GM12873 (cell line): ENCODE results near the gene SDK1.

Source experiments
- TF ChIP-seq, protein P1 (sequence below): IDR thresholded peaks from 2 replicates; pipeline ENCODE4 v1.5.1; 2012; ENCODE audit warnings: low read depth, mild to moderate bottlenecking, moderate library complexity, low read length, control low read depth; ENCODE audit not compliant: insufficient read depth; ENCODE audit errors: missing control alignments

Gene SDK1

DNA sequence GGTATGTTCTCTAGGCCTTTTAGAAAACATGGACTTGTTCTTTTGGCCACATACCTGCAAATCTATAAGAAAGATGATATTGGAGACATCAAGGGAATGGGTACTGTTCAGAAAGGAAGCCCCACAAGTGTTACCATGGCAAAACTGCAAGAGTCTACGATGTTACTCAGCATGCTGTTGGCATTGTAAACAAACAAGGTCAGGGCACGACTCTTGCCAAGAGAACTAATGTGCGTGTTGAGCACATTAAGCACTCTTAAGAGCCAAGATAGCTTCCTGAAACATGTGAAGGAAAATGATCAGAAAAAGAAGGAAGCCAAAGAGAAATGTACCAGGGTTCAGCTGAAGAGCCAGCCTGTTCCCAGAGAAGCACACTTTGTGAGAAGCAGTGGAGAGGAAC is 37.1 kb downstream of the SDK1 start:
- TF ChIP-seq, protein P1, sequence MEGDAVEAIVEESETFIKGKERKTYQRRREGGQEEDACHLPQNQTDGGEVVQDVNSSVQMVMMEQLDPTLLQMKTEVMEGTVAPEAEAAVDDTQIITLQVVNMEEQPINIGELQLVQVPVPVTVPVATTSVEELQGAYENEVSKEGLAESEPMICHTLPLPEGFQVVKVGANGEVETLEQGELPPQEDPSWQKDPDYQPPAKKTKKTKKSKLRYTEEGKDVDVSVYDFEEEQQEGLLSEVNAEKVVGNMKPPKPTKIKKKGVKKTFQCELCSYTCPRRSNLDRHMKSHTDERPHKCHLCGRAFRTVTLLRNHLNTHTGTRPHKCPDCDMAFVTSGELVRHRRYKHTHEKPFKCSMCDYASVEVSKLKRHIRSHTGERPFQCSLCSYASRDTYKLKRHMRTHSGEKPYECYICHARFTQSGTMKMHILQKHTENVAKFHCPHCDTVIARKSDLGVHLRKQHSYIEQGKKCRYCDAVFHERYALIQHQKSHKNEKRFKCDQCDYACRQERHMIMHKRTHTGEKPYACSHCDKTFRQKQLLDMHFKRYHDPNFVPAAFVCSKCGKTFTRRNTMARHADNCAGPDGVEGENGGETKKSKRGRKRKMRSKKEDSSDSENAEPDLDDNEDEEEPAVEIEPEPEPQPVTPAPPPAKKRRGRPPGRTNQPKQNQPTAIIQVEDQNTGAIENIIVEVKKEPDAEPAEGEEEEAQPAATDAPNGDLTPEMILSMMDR = no peak

DNA sequence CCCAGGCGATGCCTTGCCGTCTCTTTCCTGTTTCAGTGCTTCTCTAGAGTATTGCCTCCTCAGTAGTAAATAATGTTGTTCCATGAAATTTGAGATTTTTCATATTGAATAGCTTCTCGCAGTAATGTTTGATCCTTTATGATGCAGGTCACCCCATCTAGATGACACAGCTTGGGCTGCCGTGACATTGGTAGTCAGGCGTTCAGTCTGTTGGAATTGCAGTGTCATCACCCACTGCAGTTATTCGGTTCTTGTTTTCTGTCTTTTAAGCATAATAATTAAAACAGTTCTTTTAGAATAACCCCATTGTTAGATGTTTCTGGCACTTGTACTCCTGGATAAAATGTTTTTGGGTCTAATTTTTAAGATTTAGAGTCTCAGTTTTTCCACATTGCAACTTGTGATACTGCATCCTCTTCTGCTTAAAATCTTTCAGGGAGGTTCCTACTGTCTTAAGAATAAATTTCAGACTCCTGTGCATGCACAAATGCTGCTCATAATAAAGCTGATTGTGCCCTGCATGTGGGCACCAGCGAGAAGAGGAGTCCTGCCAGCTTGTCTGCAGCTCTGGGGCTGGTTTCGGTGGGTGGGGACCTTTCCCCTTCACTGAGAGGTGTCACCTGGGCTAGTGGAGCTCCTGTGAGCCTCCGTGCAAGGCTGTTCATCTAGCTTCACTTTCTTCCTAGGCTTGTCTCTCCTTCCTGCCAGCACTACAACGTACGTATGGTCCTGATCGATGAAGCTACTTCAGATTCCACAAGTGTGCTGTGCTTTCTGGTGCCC is 44.8 kb downstream of the SDK1 start:
- TF ChIP-seq, protein P1 = no peak

DNA sequence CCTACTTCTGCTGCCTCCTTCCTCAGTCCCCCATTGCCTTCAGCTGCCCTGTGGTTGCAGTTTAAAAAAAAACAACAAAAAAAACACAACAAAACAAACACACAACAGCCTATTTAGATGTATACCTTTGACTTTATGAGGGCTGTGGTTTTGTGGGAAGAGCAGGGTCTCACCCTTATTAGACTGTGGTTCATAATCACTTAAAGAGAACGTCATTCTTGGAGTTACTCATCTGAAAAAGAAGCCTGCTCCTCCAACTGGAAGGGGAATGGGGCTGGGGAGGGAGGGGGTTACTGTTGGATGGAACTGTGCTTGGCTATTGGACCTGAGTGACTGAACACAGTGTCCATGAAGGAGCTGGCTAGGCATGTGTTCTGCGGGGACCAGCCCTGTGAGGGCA is 48.1 kb downstream of the SDK1 start:
- TF ChIP-seq, protein P1 = no peak

DNA sequence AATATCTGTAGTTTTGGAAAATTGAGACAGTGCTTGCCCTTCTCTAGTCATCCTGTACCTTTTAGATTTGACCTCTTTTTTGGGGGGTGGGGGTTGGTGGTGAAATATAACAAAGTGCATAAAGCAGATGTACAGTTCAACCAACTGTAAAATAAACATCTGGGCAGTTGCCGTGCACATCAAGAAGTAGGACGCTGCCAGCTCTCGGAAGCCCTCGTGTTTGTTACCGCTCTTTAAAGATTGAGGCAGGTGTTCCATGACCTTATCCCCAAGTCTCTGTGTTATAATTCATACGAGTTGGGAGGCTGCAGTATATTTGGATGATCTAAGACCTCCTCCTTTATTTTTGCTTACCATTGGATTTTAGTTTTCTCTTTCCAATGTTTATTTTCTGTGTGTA is 55.1 kb downstream of the SDK1 start:
- TF ChIP-seq, protein P1 = no peak

DNA sequence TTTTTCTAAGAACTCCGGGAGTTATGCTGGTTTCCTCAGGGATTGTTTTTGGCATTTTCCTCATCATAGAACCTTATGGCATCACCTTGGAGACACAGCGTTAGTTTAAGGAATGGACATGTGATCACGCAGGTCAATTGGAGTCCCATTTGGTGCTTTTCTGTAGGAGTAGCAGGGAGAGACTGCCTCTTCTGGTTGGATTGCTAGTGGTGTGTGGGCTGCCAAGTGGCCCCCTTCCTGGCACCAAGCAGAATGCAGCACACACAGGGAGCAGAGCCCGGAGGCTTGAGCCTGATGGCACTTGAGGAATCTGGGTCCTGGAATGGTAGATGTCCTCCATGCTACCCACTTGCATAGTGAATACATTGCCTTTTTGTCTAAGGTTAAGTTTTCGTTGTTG is 57.9 kb downstream of the SDK1 start:
- TF ChIP-seq, protein P1 = no peak

DNA sequence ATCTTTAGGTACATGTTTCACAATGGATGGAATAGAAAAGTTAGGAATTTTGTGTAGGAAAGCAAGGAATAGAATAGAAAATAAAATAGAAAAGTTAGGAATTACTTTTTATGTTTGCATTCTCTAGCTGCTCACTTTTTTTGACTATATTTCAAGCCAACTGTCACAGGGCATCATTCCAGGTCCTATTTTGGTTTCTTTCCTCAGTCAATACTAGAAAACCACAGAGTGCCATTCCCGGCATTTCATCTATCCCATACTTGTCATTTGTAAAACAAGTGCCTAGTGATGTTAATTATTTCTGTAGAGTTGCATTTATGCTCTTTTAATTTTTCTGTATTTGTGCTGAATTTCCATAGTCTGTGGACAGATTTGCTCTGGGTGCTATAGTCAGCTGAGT is 66.2 kb downstream of the SDK1 start:
- TF ChIP-seq, protein P1 = no peak

DNA sequence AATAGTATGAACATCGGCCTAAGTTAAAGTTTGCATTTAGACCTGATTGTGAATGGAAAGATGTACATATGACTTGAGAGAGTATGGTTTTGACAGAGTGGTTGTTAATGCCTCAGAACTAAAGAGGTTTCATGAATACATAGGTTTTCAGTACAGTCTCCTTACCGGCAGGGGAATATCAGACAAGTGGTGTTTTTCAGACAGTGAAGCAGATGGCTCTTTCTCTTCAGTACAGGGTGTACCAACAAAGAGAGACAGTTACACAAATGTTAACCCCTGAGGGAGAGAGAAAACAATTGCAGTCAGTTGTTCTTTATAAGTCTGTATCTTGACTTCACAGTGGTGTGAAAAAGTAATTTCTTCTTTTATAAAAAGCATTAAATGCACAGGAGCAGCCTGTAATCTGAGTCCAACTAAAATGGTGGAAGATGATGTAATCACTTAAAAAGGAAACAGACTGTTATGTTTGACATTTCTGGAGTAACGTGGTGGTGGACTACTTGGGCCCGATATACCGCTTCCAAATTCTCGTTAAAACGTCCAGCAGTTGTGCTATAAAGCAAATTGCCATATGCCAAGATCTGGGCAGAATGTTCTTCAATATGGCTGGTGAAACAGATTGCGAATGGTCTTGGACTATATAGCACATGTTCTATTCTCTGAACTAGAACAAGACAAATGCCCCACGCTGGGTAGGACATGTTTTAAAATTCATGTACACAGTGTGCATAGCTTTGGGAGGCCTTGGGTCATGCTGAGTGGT is 69.2 kb downstream of the SDK1 start:
- TF ChIP-seq, protein P1 = no peak
